ENCODE data around the gene GIGYF2. TPM values are rescaled to one million over a fixed set of nuclear protein-coding genes. Genes with fewer than 3 reads are reported as not detected.

Gene GIGYF2
- total RNA-seq, 1 experiment from 2014 or later: 55.3 TPM

GRCh38 chr2:232781765-232782164 lies 84.6 kb downstream of the GIGYF2 start:
- DNase-seq: no peak
- no peak overlapping the region for H3K27ac ChIP-seq (ENCODE audit: insufficient read length, low read depth, low read length)
- no peaks in the 10 kb centered on the region for H3K9me3 Mint-ChIP-seq
- no peak overlapping the region for H3K18ac ChIP-seq (ENCODE audit: insufficient read length, low read depth, low read length)
- no peak overlapping the region for H3K23ac ChIP-seq (ENCODE audit: insufficient read length, low read depth, low read length)
- no peak overlapping the region for H3K4ac ChIP-seq (ENCODE audit: low read depth, low read length)
- no peak for TF ChIP-seq CTCF (conservative IDR thresholded peaks at IDR 0.05)
- H3K79me1 ChIP-seq (ENCODE audit: insufficient read depth, low read depth, low read length, poor library complexity, severe bottlenecking): no peaks in the 10 kb centered on the region
- H3K9me3 ChIP-seq (ENCODE audit: control insufficient read depth, low read depth, low read length): no peaks in the 10 kb centered on the region
- H3K23me2 ChIP-seq (ENCODE audit: insufficient read length, low read depth, low read length, poor library complexity, severe bottlenecking): no peaks in the 10 kb centered on the region
- no peaks in the 10 kb centered on the region for H4K20me1 ChIP-seq (ENCODE audit: control insufficient read depth, insufficient read depth, insufficient read length)
- H2BK5ac ChIP-seq (ENCODE audit: insufficient read length, low read length): no peak overlapping the region
- no peaks in the 10 kb centered on the region for H3K4me1 ChIP-seq (ENCODE audit: insufficient read depth, low read length)
- H4K8ac ChIP-seq (replicated peaks; ENCODE audit: insufficient read length, low read depth, low read length): no peak overlapping the region
- H3K27ac Mint-ChIP-seq: no peak overlapping the region
- H2AFZ ChIP-seq (ENCODE audit: low read length): no peak overlapping the region
- H3K27me3 ChIP-seq (ENCODE audit: insufficient read depth, low read length): no peaks in the 10 kb centered on the region
- no peak overlapping the region for H2BK120ac ChIP-seq (ENCODE audit: low read depth, low read length, poor library complexity, severe bottlenecking)
- H2BK20ac ChIP-seq (ENCODE audit: low read depth, low read length, poor library complexity, severe bottlenecking): no peak overlapping the region
- H3K79me2 ChIP-seq (ENCODE audit: insufficient read depth, low read length): no peaks in the 10 kb centered on the region
- H2BK12ac ChIP-seq (ENCODE audit: insufficient read length, low read depth, low read length): no peak overlapping the region
- peaks cover 0 to under 1% of the 10 kb centered on the region in 2 experiments; a peak in 2 of 4 replicates for H3K4me1 Mint-ChIP-seq
- no peak overlapping the region for H2AK5ac ChIP-seq (ENCODE audit: insufficient read length, low read length)
- H4K91ac ChIP-seq (ENCODE audit: insufficient read length, low read depth, low read length): no peak overlapping the region
- H4K5ac ChIP-seq (ENCODE audit: insufficient read length, low read depth, low read length): no peak overlapping the region
- no peak overlapping the region for H3K4me2 ChIP-seq (ENCODE audit: insufficient read depth, insufficient read length, low read length)
- no peak overlapping the region for H3K4me3 Mint-ChIP-seq
- no peak overlapping the region for H3T11ph ChIP-seq (ENCODE audit: low read length)
- H3K36me3 Mint-ChIP-seq (ENCODE audit: insufficient read depth in 1 of 3, low read depth in 3 of 3): peaks cover 0 to 11% (median 8%) of the 10 kb centered on the region in 3 experiments; a peak in 4 of 7 replicates
- no peak overlapping the region for H3K56ac ChIP-seq (ENCODE audit: insufficient read length, low read depth, low read length)
- no peak overlapping the region for H3K9ac ChIP-seq (ENCODE audit: extremely low read depth, insufficient read length, low read length)
- no peak overlapping the region for H3K14ac ChIP-seq (ENCODE audit: insufficient read depth, low read length)
- H2BK15ac ChIP-seq (ENCODE audit: low read depth, low read length): no peak overlapping the region
- H3K27me3 Mint-ChIP-seq (ENCODE audit: low read depth): no peaks in the 10 kb centered on the region

Data from H9 (cell line).